ENCODE measurements around the gene PSME3IP1.
A peak's percentile ranks its signal among the peaks of the same experiment; 100 is the strongest.

The PSME3IP1 gene

GRCh38 chr16:57166951-57167350, 18.9 kb downstream of the PSME3IP1 start:
- DNase-seq = no peak

GRCh38 chr16:57166451-57166850, 19.4 kb downstream of the PSME3IP1 start:
- no peak for DNase-seq

- no peak for DNase-seq
Measured at GRCh38 chr16:57165938-57166337, 19.9 kb downstream of the PSME3IP1 start.

GRCh38 chr16:57165483-57165882, 20.4 kb downstream of the PSME3IP1 start:
- no peak for DNase-seq

DNA sequence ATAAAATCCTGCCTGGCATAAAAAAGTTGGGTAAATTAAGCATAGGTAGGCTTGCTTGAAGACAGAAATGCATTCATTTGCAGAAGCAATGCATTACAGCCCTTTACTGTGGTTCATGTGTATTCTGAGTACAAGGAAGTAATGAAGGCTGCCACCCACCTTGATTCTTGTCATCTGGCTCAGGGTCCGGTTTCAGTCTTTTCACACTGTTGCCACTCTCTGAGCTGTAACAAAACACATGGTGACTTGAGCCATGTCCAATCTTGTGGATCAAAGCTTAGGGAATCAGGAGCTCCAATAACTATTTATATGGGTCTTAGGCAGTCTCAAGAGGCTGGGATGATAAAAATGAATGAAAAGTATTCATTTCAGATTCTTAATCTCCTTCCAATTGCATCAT, 22.0 kb downstream of the PSME3IP1 start:
- no peak for DNase-seq

DNA sequence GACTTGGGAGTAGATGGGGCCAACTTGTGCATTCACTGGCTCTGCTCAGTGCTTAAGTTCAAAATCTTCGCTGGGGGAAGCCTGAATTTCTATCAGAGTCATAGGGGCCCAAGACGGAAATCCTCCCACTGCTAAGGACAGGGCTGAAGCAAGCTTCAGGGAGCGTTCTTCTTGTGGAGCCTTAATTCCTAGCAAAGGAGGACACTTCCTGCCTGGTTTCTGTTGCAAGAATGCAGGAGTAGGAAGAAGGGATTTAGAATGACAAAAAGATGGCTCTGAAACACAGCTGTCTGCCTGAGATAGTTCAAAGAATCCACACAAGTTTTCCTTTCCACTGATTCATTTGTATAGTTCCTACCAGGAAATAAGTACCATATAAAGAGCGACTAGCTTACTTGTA, 26.4 kb downstream of the PSME3IP1 start:
- no peak for DNase-seq

DNA sequence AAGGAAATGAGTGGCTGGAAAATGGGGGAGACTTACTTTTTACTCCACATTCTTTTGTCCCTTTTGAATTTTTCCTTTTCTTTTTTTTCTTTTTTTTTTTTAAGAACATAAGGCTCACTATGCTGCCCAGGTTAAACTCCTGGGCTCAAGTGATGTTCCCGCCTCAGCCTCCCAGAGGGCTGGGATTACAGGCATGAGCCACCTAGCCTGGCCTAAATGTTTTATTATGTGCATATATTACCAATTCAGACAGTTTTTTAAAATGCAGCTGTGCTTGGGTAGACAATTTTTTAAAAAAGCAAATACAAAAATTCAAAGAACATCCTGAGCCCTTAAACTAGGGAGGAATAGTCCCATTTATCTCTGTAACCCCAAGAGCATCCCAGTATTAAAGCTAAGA, 28.3 kb downstream of the PSME3IP1 start:
- no peak for DNase-seq

GRCh38 chr16:57156351-57156703, 29.5 kb downstream of the PSME3IP1 start:
- no peak for DNase-seq

DNA sequence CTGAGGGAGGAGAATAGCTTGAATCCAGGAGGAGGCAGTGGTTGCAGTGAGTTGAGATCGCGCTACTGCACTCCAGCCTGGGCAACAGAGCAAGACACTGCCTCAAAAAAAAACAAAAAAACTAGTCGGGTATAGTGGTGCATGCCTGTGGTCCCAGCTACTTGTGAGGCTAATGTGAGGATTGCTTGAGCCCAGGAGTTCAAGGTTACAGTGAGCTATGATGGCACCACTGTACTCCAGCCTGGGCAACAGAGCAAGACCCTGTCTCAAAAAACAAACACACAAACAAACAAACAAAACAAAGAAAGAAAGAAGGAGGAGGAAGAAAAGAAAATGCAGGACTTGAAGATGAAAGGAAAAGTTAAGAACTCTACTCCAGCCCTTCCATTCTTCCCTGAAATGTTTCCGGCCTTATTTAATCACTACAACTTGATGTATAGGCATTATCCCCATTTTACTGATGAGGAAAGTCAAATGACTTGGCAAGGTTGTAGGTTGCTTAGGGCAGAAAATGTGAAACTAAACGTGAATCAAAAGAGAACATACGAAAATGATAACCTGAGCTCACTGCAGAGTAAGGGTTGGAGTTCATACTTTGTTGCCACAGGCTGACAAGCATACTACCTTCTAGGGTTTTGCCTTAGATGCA, 30.0 kb downstream of the PSME3IP1 start:
- DNase-seq = no peak

- DNase-seq = no peak
Measured at GRCh38 chr16:57153841-57154240, 32.0 kb downstream of the PSME3IP1 start.

DNA sequence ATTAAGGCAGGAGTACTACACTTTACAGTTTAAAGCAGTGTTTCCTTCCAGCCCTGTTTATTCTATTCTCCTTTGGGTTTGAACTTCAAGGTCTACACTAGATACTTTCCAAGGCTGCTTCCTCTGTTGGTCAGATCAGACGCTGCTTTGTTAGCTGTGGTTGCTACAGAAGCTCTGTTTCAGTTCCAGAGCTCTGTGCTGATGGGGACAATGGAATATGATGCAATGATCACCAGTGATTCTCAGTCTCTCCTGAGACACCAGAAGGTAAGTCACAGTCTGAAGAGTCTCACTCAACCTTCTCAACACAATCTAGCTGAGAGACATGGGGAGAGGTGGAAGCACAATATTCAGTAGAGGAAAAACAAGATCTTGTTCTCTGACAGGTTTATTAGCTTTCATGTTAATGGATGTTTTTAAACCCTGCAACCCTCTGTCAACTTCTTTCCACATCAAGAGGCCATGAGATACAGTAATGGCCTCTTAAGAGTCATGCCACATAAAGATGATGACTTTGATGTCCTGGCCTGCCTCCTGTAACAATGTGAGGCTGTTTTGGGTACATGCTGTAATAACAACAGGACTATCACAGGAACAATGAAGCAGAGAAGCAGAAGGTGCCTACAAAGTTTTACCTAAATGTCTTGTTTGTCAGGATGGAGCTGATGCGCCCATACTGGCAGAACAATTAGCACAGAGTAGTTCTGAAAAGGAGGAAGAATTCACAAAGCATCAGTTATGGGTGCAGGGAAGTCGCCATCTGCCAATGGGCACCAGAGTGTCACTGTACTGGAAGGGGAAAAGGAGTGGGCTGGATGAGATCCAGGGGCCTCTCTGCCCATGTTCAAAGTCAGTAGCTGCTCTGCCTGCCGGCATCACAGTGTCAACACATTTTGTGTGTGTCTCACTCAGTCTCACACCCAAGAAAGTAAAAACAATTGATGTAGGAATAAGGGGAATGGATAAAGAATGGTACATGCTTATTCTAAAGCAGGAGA, 33.4 kb downstream of the PSME3IP1 start:
- no peak for DNase-seq

GRCh38 chr16:57151369-57151768, 34.5 kb downstream of the PSME3IP1 start:
- no peak for DNase-seq

DNA sequence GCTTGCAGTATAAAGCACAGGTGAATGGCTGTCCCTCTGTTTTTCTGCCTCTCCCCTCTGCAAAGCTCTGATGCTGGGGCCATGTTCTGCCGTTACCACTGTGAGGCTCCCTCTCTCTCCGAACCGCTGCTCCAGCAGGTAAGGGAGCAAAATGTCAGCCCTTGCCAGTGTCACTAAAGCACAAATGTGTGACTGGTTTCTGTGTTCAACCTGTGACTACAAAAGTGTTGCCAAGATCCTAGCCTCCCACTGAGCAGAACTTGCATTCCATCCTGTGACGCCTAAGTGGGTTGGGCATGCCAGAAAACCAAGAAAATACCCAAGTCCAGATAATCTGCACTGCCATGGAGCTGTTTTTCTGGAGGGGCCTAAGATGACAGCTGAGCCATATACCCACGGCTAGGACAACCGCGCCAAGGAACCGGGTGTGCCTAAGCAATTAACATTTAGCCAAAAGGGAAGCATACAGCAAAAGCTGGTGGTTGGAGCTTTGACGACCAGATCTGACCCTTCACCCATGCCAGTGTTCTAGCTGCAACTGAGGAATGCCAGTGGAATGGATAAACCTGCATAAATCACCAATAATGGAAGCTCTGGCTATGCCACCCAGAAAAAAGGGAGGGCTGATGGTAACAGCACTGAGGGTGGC, 35.0 kb downstream of the PSME3IP1 start:
- DNase-seq = no peak

- no peak for DNase-seq
Measured at GRCh38 chr16:57149391-57149790, 36.4 kb downstream of the PSME3IP1 start.

DNA sequence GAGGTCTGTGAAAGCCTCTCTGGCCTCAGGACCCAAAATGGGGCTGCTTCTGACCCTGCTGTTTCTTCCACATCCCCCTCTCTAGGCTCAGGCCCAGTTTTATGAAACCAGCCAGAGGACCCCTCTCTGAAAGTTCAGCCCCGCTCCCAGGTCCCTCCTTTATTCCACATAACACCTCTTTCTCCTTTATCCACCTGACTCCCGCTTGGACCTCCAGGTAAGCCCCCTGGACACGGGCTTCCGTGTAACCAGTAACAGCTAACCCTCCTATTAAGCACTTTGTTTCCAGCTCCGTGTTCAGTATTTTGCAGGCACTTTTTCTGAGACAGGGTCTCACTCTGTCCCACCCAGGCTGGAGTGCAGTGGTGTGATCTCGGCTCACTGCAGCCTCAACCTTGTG, 37.4 kb downstream of the PSME3IP1 start:
- DNase-seq = no peak

DNA sequence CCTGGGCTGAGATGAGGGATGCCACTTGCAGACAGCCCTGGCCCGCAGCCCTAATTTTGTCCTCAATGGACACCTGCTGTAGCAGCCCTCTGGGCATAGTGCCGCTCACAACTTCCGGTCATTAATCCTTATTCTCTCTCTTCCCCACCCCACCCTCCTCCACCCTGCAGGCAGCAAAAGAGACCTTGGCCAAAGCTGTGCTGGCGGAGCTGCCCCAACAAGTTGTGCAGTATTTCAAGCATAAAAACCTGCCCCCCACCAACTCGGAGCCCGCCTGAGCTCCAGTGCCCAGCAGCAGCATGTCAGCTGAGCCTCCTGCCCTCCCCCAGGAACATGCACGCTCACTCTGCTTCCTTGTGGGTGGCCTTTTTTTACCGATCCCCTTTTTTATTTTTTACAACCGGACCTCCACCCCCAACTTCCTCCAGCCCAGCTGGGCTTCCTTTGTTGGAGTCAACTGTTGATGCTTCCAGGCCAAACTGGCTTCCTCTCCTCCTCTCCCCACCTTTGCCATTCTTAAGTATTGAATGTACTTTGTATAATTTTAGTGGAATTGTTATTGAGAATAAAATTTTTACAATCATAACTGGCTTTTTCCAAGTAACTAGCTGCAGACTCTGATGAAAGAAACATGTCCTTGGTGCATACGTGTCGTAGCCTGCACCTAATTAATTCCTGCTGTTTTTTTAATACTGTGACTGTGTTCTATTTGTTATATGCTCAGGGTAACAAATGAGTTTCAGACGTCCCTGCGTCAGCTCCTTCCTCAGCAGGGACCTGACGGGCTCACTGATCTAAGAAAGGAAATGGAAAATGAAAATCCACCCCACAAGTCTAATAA, 38.2 kb downstream of the PSME3IP1 start:
- peak; percentile 57 for DNase-seq

GRCh38 chr16:57146735-57147134, 39.1 kb downstream of the PSME3IP1 start:
- DNase-seq = no peak

DNA sequence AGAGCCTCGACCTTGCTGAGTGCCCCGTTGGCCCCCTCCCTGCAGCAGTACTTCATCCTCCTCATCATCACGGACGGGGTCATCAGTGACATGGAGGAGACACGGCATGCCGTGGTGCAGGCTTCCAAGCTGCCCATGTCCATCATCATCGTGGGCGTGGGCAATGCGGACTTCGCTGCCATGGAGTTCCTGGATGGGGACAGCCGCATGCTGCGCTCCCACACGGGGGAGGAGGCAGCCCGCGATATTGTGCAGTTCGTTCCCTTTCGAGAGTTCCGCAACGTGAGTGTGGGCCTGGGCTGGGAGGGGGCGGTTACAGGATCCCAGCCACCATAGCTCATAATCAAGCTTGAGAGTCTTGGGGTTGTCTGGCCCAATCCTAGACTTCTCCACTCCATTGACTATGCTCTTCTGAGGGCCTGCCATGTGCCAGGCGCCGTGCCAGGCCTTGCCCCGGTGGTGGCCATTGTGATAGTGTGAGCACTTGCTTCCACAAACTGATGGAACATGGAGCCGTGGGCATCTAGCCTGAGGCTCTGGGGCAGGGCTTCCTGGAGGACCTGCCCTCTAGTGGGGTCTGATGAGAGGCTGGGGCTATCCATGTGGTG, 39.7 kb downstream of the PSME3IP1 start:
- DNase-seq = no peak

- DNase-seq = no peak
Measured at GRCh38 chr16:57145046-57146021, 40.5 kb downstream of the PSME3IP1 start.

- no peak for DNase-seq
Measured at GRCh38 chr16:57144027-57144426, 41.8 kb downstream of the PSME3IP1 start.
